Forelimb muscle (tissue), 1 donor: ENCODE measurements around the gene CHST5. TPM values are rescaled to one million over a fixed set of nuclear protein-coding genes. Genes with fewer than 3 reads are reported as not detected.
"Not testable (repeated sequence)": the region's sequence is repeated elsewhere in the genome, so short reads cannot be mapped to it uniquely, and the experiment has no call there.

Experiments used
- DNase-seq: peaks from one replicate; pipeline ENCODE4 v3.0.0-alpha.2; 2013; ENCODE audit warnings: low read depth
- polyA plus RNA-seq: library from polyadenylated mRNA; unstranded; fragments of 120-200 nt; gene quantifications from one replicate; pipeline ENCODE4 v1.2.1, GENCODE V29; 2013; ENCODE audit not compliant: insufficient read length

The CHST5 gene
- polyA plus RNA-seq, 1 donor = 0.27 TPM

DNA sequence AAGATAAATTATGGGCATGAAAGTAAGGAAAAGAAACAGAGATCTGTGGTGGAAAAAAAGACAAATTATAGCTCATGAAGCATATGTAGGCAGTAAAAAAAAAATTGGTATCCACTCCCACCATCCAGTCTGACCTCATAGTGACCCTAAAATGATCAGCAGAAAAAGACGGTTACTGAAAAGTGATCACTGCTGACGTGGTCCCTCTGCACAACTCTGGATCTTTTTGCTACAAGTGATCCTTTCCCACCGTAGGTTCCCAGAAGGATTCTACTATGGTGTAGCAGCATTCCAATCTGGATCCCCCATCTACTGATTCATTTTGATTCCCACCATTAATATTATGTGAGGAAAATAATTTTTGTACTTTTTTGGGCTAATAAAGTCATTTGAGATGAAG, 29.8 kb downstream of the CHST5 start:
- DNase-seq = no peak

DNA sequence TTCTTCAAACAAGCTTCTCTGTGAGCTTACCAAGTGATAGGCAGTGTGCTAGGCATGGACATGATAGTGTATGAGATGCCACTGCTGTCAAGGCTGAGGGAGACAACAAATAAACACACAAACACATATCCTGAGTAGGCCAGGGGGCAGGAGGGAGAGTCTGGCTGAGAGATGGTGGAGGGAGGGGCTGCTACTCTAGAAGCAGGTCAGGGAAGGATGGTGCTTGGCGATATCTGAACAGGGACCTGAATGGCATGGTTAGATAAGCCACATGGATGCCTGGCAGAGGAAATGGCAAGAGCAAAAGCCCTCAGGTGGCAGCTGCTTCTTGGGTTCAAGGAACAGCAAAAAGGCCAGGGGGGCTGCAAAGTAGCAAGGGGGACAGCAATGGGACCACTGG, 32.1 kb downstream of the CHST5 start:
- DNase-seq = no peak

DNA sequence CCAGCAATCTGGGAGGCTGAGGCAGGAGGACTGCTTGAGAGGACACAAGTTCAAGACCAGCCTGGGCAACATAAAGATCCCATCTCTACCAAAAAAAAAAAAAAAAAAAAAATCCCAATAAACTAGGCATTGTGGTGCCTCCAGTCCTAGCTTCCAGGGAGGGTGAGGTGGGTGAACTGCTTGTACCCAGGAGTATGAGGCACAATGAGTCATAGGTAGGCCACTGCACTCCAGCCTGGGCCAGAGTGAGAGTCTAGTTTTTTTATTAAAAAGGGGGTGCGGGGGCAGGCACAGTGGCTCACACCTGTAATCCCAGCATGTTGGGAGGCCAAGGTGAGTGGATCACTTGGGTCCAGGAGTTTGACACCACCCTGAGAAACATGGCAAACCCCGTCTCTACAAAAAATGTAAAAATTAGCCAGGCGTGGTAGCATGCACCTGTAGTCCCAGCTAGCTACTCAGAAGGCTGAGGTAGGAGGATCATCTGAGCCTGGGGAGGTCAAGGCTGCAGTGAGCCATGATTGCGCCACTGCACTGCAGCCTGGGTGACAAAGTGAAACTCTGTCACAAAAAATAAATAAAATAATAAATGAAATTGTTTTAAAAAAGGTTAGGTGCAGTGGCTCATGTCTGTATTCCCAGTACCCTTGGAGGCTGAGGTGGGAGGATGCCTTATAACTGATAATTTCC, 32.8 kb downstream of the CHST5 start:
- DNase-seq = no peak

DNA sequence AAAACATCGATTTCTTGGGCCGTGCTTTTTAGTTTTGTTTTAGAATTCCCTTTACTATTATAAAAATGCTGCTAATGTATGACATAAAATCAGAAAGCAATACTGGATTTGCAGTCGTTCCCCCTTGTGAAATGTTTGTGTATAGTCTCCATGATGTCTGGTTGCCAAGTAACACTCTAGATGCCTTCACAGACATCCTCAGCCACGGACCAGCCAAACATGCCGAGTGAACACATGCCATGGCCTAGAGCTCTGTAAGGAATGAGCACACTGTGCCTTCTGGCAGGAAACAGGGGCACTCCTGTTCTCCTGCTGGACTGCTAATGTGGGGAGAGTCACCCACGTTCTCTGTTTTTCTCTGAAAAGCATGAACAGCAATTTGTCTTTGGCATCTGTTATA, 34.1 kb downstream of the CHST5 start:
- peak; percentile 40 for DNase-seq

DNA sequence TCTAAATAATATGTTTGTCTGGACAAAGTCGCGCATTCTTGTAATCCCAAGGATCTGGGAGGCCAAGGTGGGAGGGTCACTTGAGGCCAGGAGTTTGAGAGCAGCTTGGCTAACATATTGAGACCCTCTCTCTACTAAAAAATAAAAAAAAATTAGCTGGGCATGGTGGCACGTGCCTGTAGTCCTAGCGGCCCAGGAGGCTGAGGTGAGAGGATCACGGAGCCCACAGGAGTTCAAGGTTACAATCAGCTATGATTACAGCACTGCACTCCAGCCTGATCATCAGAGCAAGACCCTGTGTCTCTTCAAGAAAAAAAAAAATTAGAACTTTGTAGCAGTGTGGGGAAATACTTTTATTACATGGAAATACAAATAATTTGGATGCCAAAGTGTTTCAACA, 34.5 kb downstream of the CHST5 start:
- DNase-seq = no peak

DNA sequence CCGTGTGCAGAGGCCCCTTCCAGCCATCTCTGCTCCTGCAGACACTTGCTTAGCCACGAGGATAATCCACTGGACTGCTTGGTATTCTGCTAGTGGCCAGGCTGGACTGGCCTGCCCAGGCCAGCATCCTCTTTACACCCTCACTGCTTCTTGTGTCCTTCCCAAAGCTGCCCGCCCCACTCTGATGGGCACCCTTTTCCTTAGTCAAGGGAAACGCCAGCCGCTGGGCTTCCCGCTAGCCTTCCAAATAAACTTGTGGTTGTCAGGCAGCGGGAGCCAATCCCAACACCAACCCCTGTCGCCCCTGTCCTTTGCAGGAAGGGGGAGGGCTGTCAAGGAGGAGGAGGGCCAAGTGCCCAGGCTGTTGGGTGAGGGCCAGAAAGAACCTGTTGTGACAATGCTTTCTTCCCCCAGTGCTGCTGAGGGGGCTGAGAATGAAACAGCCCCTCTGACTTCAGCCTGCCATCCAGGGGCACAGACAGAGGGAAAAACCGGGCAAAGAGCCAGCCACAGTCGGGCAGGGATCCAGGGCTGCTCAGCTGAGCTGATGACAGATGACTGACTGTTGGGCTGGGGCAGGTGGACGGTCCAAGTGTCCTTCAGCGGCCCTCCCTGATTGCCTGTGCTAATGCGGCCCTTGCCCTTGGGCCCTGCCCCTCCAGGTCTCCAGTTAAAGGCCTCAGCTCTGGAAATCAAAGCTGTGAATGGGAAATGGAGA, 37.1 kb downstream of the CHST5 start:
- not testable (repeated sequence) for DNase-seq

DNA sequence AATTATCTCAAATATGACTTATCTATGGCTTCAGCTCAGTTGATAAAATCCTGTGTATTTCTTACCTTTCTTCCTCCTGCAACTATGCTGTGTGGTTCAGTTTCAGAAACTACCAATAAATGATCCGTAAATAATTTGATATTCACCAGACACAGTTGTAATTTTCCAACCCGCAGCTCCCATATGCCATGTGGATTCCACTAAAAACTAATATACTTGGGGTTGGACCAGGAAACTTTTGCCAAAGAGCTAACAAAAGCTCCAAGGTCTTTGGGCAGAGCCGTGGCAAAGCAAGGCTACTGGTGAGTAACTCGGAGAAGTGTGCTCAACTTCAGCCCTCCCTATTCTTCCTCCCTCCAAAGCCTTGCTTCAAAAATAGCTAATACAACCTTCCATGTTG, 38.4 kb downstream of the CHST5 start:
- no peak for DNase-seq

DNA sequence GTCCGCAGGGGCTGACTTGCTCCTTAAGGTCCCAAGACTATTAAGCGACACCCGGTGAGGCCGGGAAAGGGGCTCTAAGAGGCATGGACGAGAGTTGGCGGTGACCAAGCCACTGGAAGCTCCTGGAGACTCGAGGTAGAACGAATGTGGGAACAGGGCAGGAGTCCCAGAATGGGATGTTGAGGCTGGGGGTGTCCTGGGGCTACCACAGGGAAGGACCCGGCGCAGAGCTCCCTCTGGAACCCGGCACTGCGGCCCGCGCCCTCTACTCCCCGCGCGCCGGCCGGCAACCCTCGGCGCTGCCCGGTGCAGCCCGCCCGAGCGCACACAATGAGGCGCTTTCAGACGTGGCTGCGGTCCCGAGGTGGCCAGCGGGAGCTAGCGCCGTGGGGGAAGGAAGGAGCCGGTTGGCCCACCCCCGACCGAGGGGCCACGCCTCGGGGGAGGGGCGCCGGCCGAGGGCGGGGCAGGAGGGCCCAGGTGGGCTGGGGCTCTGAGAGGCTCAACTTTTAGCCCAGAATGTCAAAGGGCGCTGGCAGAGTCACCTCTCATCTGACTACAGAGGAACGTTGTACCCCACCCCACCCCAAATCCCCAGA, 40.7 kb downstream of the CHST5 start, which contains the start of gene CHST6:
CHST6 (minus strand) TSS at position 366 of the 599 bp plus-strand sequence. CDS start 15,613 bp downstream, outside the sequence.
- DNase-seq = no peak

DNA sequence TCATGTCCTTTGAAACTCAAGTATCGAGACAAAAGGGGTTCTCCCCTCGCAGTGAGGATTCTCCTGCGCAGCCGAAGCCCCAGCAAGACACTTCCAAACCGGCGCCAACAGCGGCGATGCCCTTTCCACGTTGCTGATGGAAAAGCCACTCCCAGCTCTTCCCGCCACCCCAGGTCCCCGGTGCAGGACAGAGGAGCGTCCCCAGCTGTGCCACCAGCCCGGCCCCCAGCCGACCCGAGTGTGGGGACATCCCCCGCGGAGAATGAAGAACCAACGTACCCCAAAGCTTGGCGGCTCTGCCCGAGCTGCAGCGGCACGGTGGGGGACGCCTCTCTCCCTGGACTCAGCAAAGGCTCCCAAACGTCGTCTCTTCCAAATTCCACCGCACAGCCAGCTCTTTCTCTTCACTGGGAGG, 41.2 kb downstream of the CHST5 start:
- DNase-seq = no peak

DNA sequence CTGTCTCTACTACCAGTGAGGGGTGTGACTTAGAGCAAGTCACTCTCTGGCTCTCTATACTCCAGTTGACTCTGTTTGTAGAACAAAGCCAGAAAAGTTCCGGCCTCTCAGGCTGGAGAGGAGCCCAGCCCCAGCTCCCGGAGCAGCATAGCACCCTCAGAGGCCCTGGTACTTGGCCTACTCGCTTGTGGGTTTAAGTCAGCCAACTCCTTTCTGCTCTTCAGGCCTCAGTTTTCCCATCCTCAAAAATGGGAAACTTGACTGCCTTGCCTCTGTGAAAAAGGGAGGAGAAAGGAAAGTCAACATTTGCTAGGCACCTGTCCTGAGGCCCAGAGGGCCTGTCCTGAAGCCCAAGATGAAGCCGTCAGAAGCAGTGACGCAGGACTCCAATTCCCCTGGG, 41.7 kb downstream of the CHST5 start:
- no peak for DNase-seq

DNA sequence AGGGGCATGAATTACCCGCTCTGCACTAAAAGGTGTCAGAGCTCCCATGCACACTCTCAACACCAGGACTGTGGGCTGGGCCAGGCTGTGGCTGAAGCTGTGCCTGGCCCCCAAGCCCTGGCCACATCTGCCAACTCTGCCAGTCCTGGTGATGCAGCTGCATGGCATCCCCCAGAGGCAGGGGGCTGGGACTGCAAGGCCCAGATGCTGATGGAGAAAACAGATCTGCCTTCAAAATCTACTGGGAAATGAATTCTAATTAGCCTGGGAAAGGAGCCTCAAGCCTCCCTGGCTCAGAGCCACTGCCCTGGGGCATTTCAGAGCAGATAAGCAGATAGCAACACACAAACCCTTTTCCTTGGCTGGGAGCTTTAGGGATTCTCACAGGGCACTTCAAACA, 44.0 kb downstream of the CHST5 start:
- no peak for DNase-seq

DNA sequence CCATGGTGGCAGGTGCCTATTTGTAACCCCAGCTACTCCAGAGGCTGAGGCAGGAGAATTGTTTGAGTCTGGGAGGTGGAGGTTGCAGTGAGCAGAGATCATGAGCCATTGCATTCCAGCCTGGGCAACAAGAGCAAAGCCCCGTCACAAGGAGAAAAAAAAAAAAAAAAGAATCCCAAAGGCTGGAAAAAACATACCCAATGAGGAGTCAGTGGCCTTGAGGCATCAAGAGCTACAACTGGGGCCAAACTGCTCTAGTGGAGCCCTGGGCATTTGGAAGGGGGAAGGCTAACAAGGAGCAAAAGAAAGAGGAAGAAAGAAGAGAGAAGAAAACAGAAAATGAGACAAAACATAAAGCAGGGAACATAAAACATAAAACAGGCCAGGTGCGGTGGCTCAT, 47.6 kb downstream of the CHST5 start:
- DNase-seq = no peak

DNA sequence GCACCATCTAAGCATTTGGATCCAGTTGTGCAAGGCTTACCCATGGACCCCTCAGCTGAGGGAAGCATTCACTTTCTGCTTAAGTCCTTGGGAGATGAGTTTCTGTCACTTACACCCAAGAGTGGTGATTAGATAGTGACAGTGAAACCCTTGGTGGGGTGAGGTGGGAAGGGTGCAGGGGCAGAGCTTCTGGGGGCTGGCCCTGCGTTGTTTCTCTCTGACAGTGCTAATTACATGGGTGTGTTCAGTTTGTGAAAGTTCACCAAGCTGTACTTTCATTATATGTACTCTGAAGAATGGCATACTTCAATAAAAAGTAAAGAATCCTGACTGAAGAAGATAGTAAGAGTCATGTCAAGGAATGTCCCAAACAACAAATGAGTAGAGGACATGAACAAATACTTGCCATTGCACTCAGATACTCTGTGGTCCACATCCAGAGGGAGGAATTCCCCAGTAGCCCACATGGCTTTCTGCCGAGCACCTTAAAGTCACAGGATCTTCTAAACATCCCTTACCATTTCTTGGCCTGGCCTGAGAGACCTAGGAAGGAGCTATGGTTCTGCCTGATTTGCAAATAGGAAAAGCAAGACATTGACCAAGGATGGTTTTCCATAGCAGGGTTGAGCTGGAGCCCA, 49.1 kb downstream of the CHST5 start:
- DNase-seq = no peak

DNA sequence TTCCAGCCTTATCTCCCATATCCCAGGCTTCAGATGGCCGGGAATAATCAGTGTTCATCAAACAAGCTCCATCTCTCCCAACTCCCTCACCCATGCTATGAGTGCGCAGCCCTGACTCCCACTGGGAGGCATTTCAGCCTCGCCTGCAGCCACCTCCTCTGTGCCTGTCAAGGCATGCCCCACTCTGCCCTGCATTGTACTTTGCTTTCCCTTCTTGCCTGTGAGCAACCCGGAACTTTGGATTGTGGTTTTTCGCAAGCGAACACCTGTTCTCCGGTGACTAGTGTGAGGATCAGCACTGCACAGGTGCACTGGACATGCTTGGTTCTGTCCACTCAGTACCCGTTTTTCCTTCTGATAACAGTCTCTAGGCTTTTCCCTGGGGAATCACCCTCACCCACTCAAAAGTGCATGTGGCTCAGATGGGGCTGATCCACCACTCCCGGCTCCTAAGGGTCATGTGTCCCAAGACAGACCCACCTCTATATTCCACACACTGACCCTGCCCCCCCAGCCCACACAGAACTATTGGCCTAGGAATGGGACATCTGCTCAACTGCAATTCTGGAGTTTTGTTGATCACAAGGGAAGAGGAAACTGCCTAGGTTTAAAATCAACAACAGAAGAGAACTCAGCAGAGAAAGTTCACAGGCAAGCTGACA, 49.8 kb downstream of the CHST5 start:
- no peak for DNase-seq

DNA sequence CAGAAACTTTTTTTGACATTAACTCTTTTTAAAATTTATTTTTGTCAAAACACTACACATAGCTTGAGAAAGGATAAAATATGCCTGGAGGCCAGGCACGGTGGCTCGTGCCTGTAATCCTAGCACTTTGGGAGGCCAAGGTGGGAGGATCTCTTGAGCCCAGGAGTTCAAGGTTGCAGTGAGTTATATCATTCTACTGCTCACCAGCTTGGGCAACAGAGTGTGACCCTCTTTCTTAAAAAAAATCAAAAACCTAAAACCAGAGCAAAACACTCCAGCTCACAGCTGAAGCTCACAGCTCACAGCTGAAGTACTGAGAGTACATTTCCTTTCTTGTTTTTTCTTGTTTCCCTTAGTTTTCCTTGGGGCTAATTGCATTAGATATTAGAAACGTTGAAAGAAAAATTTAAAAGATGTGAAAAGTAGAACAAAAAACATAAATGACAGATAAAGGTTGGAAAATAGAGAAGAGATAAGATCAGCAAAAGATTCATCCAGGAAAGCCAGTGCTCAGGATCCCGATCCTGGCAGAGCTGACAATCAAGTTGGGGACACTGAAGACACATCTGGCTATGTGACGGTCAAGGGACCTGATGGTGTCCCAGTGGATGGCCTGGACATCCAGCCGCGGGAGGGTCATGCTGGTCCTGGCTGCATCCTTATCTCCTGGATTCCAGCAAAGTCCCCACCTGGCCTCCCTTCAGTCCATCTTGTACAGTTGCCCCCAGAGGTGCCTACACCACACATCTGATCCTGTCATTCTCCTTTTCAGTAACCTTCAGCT, 50.5 kb downstream of the CHST5 start:
- DNase-seq = no peak

DNA sequence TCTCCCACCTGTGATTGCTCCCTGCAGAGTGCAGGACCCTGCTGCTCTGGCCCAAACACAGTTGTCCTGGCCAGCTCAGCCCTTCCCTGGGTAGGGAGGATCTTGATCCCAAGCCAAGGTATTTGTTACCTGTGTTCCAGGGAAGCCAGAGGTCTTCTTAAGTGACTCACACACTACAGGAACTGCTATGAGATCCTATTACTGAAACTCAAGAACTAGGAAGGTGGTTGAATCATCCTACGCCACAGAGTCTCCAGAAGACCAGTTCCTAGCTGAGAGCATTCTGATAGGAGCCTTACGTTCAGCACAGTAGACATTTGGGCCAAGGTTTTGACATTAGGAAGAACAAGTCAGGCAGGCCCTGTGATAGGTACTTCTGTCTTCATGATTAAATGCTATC, 52.7 kb downstream of the CHST5 start:
- DNase-seq = no peak

DNA sequence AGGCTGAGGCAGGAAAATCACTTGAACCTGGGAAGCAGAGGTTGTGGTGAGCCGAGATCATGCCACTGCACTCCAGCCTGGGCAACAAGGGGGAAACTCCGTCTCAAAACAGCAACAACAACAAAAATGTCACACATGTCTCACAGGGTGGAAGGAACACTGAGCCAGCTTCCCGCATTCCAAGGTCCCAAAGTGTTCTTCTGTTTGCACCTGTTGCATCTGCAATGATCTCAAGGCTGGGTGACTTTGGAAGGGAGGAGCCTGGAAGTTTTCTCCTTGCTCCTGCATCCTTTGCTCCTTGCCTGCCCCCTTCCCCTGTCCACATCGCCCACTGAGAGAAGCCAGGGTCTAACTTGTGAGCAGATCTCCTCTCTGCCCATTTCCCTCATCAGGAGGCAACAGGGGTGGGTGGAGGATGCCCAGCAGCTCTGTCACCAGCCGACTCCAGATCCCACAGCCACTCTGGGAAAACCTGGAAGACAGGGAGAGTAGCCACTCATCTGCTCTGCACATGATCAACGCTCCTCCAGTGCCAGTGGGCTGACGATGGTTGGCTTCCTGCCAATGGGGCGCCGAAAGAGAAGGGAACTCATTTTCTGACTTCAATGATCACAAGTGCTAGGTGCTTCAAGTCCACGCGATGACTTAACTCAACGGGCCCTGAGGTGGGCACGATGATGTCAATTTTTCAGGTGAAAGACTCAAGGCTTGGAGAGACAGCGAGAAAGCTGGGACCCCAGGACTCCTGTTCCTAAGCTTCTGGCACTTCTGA, 53.3 kb downstream of the CHST5 start:
- DNase-seq = no peak

DNA sequence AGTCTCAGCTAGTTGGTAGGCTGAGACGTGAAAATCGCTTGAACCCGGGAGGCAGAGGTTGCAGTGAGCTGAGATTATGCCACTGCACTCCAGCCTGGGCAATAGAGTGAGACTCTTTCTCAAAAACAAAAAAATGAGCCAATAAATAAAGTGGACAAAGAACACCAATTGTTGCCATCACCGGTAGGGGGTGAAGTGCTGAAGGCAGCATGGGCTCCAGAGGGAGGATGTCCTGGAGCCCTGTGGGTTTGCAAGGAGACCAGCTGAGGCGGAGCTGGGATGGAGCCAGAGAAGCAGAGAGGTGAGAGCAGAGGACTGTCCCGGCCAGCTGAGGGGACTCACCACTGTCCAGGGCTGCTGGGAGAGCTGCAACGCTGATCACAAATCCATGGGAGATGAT, 54.4 kb downstream of the CHST5 start:
- no peak for DNase-seq

DNA sequence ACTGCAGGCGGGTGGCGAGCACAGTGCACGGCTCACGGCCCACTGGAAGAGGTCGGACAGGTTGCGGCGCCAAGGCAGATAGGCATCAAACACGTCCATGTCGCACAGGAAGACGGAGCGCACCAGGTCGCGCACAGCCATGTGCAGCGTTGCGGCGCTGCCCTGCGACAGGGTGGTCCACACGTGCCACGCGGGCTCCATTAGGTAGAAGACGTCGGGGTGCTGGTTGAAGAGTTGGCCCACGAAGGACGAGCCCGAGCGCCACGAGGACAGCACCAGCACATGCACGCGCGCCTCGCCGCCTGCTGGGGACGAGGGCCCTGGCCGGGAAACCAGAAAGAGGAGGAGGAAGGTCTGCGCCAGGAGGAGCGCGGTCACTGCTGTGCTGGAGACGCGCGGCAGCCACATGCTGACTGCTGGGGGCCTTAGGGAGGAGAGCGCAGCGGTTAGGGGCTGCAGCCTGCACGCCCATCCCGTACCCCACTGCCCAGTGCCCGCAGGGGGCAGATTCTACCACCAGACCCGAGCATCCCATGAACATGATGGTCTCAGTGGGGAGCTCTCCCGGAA, 56.4 kb downstream of the CHST5 start:
- no peak for DNase-seq
